OCI-LY1 (cell line): ENCODE data around the gene IL6R.

Experiments used
- H2AFZ ChIP-seq: fragments of 200-600 bp; sonication (generic), shearing (Covaris generic); 2 replicates; pipeline ENCODE4 v1.6.0; 2014; ENCODE audit warnings: antibody characterized with exemption, mild to moderate bottlenecking, low read length
- H3F3A ChIP-seq: fragments of 200-600 bp; sonication (generic), shearing (Covaris generic); 2 replicates; pipeline ENCODE4 v1.6.0; 2014; ENCODE audit warnings: mild to moderate bottlenecking, antibody characterized with exemption, low read length, moderate library complexity; ENCODE audit not compliant: insufficient read depth
- H3K27ac ChIP-seq: fragments of 200-600 bp; sonication (generic); 2 replicates; pipeline ENCODE4 v1.5.1; 2014; ENCODE audit warnings: low read length, mixed run types, mild to moderate bottlenecking, low read depth; ENCODE audit not compliant: poor library complexity, severe bottlenecking
- H3K27me3 ChIP-seq: fragments of 200-600 bp; sonication (generic); 2 replicates; pipeline ENCODE4 v1.6.0; 2014; ENCODE audit warnings: antibody characterized with exemption, mild to moderate bottlenecking, low read length, moderate library complexity; ENCODE audit not compliant: insufficient read depth
- H3K36me3 ChIP-seq: fragments of 200-600 bp; sonication (generic); 2 replicates; pipeline ENCODE4 v1.6.1; 2014; ENCODE audit warnings: mild to moderate bottlenecking, antibody characterized with exemption, low read length, moderate library complexity, mixed read lengths; ENCODE audit not compliant: insufficient read depth
- H3K4me1 ChIP-seq: fragments of 200-600 bp; sonication (generic); 2 replicates; pipeline ENCODE4 v1.5.1; 2014; ENCODE audit warnings: mild to moderate bottlenecking, low read length, moderate library complexity; ENCODE audit not compliant: insufficient read depth, severe bottlenecking
- H3K4me2 ChIP-seq: fragments of 200-600 bp; sonication (generic), shearing (Covaris generic); 2 replicates; pipeline ENCODE4 v1.6.1; 2014; ENCODE audit warnings: low read length
- H3K4me3 ChIP-seq: fragments of 200-600 bp; sonication (generic); 2 replicates; pipeline ENCODE4 v1.5.1; 2014; ENCODE audit warnings: low read length, low read depth, mild to moderate bottlenecking, mixed read lengths; ENCODE audit not compliant: poor library complexity, severe bottlenecking
- H3K79me2 ChIP-seq: fragments of 200-600 bp; shearing (Covaris generic); 2 replicates; pipeline ENCODE4 v1.6.1; 2016; ENCODE audit warnings: mixed run types, low read length, mixed read lengths; ENCODE audit not compliant: insufficient read depth
- H3K9ac ChIP-seq: fragments of 200-600 bp; sonication (generic), shearing (Covaris generic); 2 replicates; pipeline ENCODE4 v1.6.1; 2014; ENCODE audit warnings: mild to moderate bottlenecking, low read length, mixed read lengths
- H3K9me2 ChIP-seq: fragments of 200-600 bp; sonication (generic), shearing (Covaris generic); 2 replicates; pipeline ENCODE4 v1.6.1; 2014; ENCODE audit warnings: low read depth, mild to moderate bottlenecking, low read length, mixed read lengths
- H3K9me3 ChIP-seq: fragments of 200-600 bp; shearing (Covaris generic); 2 replicates; pipeline ENCODE4 v1.6.1; 2014; ENCODE audit warnings: low read length, mixed read lengths
- H4K20me1 ChIP-seq: fragments of 200-600 bp; sonication (generic), shearing (Covaris generic); 2 replicates; pipeline ENCODE4 v1.6.0; 2016; ENCODE audit warnings: mild to moderate bottlenecking, low read length; ENCODE audit not compliant: insufficient read depth
- CTCF ChIP-seq: fragments of 200-600 bp; sonication (generic), shearing (Covaris generic); IDR thresholded peaks from 2 replicates; pipeline ENCODE4 v1.5.1; 2017; ENCODE audit warnings: mild to moderate bottlenecking, antibody characterized with exemption, low read length, moderate library complexity, mixed read lengths
- EZH2 ChIP-seq: fragments of 200-600 bp; sonication (generic), shearing (Covaris generic); IDR thresholded peaks from 2 replicates; pipeline ENCODE4 v1.8.0; 2017; ENCODE audit warnings: borderline replicate concordance, mixed run types, mild to moderate bottlenecking, antibody characterized with exemption, low read length, moderate library complexity, mixed read lengths

The IL6R gene

DNA sequence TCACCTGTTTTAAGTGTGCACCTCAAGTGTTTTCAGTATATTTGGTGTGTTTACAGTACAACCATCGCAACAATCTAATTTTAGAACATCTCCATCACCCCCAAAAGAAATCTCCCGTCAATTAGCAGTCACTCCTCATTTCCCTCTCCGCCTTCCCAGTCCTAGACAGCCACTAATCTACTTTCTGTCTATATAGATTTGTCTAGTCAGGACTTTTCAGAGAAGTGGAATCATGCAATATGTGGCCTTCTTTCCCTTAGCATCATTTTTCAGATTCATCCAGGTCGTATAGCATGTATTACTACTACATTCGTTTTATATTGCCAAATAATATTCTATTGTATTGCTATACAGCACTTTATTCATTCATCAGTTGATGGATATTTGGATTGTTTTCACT, 98.8 kb downstream of the IL6R start:
- no peaks in the 10 kb centered on the region for H3K36me3 ChIP-seq
- no peaks in the 10 kb centered on the region for H3K79me2 ChIP-seq
- no peak overlapping the region for H3K27ac ChIP-seq
- H3K9ac ChIP-seq, result no peak overlapping the region
- H3K9me3 ChIP-seq, result no peaks in the 10 kb centered on the region
- H3K4me2 ChIP-seq, result no peak overlapping the region
- H3K4me3 ChIP-seq, result no peak overlapping the region
- H3K9me2 ChIP-seq, result no peaks in the 10 kb centered on the region
- TF ChIP-seq CTCF (no peak), EZH2 (no peak)
- H2AFZ ChIP-seq, result no peak overlapping the region
- H3K4me1 ChIP-seq, result peaks cover 4% of the 10 kb centered on the region
- H3F3A ChIP-seq, result no peaks in the 10 kb centered on the region
- H4K20me1 ChIP-seq, result no peaks in the 10 kb centered on the region
- peaks cover 31% of the 10 kb centered on the region for H3K27me3 ChIP-seq

DNA sequence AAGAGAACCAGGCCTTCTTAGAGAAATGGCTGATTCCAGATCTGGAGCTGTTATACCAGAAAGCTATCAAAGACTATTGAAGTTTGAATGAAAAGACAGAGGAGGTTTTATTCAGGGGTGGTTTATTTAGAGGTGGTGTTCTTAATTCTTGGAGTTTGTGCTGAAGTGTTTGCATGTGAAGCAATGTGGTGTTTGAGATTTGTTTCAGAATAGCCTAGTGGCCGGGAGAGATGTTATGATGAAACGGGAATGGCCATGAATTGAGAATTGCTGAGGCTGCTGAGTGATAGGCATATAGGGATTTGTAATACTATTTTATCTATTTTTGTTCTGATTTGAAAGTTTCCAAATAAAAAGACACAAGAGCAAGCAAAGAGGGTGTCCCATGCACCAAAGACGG, 107.6 kb downstream of the IL6R start:
- no peaks in the 10 kb centered on the region for H3K4me1 ChIP-seq
- H4K20me1 ChIP-seq, result no peaks in the 10 kb centered on the region
- no peaks in the 10 kb centered on the region for H3K9me3 ChIP-seq
- peaks cover 6% of the 10 kb centered on the region; the same call in 1 of the 2 replicates for H3K27me3 ChIP-seq
- no peak overlapping the region for H3K9ac ChIP-seq
- no peak overlapping the region for H3K4me2 ChIP-seq
- no peak overlapping the region for H3K4me3 ChIP-seq
- no peaks in the 10 kb centered on the region for H3F3A ChIP-seq
- H3K9me2 ChIP-seq, result no peaks in the 10 kb centered on the region
- H2AFZ ChIP-seq, result no peak overlapping the region
- no peaks in the 10 kb centered on the region for H3K79me2 ChIP-seq
- TF ChIP-seq EZH2, result no peak
- TF ChIP-seq CTCF, result no peak
- H3K36me3 ChIP-seq, result no peaks in the 10 kb centered on the region
- no peak overlapping the region for H3K27ac ChIP-seq

DNA sequence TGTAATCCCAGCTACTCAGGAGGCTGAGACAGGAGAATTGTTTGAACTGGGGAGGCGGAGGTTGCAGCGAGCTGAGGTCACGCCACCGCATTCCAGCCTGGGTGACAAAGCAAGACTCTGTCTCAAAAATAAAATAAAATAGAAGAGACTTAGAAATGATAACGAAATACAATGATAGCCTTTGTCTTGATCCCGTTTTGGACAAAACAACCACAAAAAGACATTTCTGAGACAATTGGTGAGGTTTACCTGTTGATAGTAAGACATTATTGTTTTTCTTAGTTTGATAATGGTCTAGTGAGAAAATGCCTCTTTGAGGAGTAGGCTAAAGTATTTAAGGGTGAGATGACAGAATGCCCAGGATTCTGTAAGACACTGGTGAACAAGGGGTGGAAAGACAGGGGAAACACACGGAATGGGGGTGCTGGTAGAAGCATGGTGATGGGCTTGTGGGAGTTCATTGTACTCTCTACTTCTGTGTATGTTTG, 109.0 kb downstream of the IL6R start:
- Histone ChIP-seq H3K4me3 (no peak overlapping the region), H3F3A (no peaks in the 10 kb centered on the region), H2AFZ (no peak overlapping the region), H3K27me3 (0 out of 2 replicates have a peak, but pooled peaks cover 5% of the 10 kb centered on the region), H3K79me2 (no peaks in the 10 kb centered on the region), H3K9me3 (no peaks in the 10 kb centered on the region), H3K36me3 (no peaks in the 10 kb centered on the region), H3K4me2 (no peak overlapping the region), H3K27ac (no peak overlapping the region), H3K9ac (no peak overlapping the region), H3K9me2 (no peaks in the 10 kb centered on the region), H4K20me1 (no peaks in the 10 kb centered on the region), H3K4me1 (no peaks in the 10 kb centered on the region)
- TF ChIP-seq EZH2 (no peak), CTCF (no peak)
